ENCODE results near the gene POU6F2. TPM values are rescaled to one million over a fixed set of nuclear protein-coding genes. Genes with fewer than 3 reads are reported as not detected.

The POU6F2 gene
- total and polyA plus RNA-seq, 8 donors: 0.37 TPM; not detected in 7

- intact Hi-C loops (cut with DNase I; ENCODE audit: low total_unique reads): no loop called here
- Histone ChIP-seq H3K27me3 (peaks cover 0 to 24% (median 0%) of the 10 kb centered on the region in 3 donors), H3K4me3 (peak overlapping the region; percentile 56 to 76 (median 59)), H3K27ac (peak overlapping the region in 3 of 5 donors; percentile 15 to 57 (median 32)), H3K9me3 (no peaks in the 10 kb centered on the region), H3K4me1 (peaks cover 6 to 16% (median 13%) of the 10 kb centered on the region in 4 donors), H3K36me3 (no peaks in the 10 kb centered on the region)
- TF ChIP-seq POLR2AphosphoS5 (IDR thresholded peaks at IDR 0.05): no peak
- no peak for TF ChIP-seq POLR2A (IDR thresholded peaks at IDR 0.05)
- no peak for TF ChIP-seq CTCF (IDR thresholded peaks at IDR 0.05)
- TF ChIP-seq EP300 (IDR thresholded peaks at IDR 0.05): no peak
- DNase-seq: peak in 1 of 2 donors; percentile 22
- 7 to 9% (median 9%) methylated on average over 25 of the region's 25 CpGs for WGBS, 5 donors
Measured at GRCh38 chr7:39413636-39414223, 436.0 kb downstream of the POU6F2 start.

GRCh38 chr7:39414224-39415035 is 436.7 kb downstream of the POU6F2 start:
- intact Hi-C loops (cut with DNase I; ENCODE audit: low total_unique reads): no loop called here
- Histone ChIP-seq H3K4me1 (peaks cover 6 to 16% (median 13%) of the 10 kb centered on the region in 4 donors), H3K9me3 (no peaks in the 10 kb centered on the region), H3K27ac (peak overlapping the region in 3 of 5 donors; percentile 21 to 57 (median 32)), H3K36me3 (no peaks in the 10 kb centered on the region), H3K27me3 (peaks cover 0 to 24% (median 0%) of the 10 kb centered on the region in 3 donors), H3K4me3 (peak overlapping the region; percentile 56 to 76 (median 59))
- TF ChIP-seq CTCF (IDR thresholded peaks at IDR 0.05) (no peak), EP300 (IDR thresholded peaks at IDR 0.05) (no peak), POLR2AphosphoS5 (IDR thresholded peaks at IDR 0.05) (no peak), POLR2A (IDR thresholded peaks at IDR 0.05) (no peak)
- peak; percentile 50 to 84 for DNase-seq
- WGBS, 5 donors: 1 to 2% (median 1%) methylated on average over 34 to 40 of the region's 40 CpGs

- intact Hi-C loops (cut with DNase I; ENCODE audit: low total_unique reads): no loop called here
- H3K4me1 ChIP-seq: peaks cover 6 to 16% (median 13%) of the 10 kb centered on the region in 4 donors
- TF ChIP-seq POLR2AphosphoS5 (IDR thresholded peaks at IDR 0.05) (no peak), EP300 (IDR thresholded peaks at IDR 0.05) (no peak), CTCF (IDR thresholded peaks at IDR 0.05) (no peak), POLR2A (IDR thresholded peaks at IDR 0.05) (no peak)
- 80 to 86% (median 83%) methylated on average over 13 of the region's 13 CpGs for whole genome bisulfite sequencing, 5 donors
- no peaks in the 10 kb centered on the region for H3K36me3 ChIP-seq
- H3K27me3 ChIP-seq: peaks cover 0 to 24% (median 0%) of the 10 kb centered on the region in 3 donors
- no peak for DNase-seq
- no peak overlapping the region for H3K27ac ChIP-seq
- no peaks in the 10 kb centered on the region for H3K9me3 ChIP-seq
- peak overlapping the region; percentile 56 to 76 (median 59) for H3K4me3 ChIP-seq
Measured at GRCh38 chr7:39415091-39415787, 437.5 kb downstream of the POU6F2 start.

GRCh38 chr7:39416866-39417265 is 439.2 kb downstream of the POU6F2 start:
- Histone ChIP-seq H3K4me1 (peaks cover 6 to 16% (median 13%) of the 10 kb centered on the region in 4 donors), H3K27me3 (peaks cover 0 to 24% (median 0%) of the 10 kb centered on the region in 3 donors), H3K27ac (no peak overlapping the region), H3K9me3 (no peaks in the 10 kb centered on the region), H3K36me3 (no peaks in the 10 kb centered on the region), H3K4me3 (no peak overlapping the region)
- intact Hi-C loops (cut with DNase I; ENCODE audit: low total_unique reads): no loop called here
- TF ChIP-seq CTCF (IDR thresholded peaks at IDR 0.05) (no peak), EP300 (IDR thresholded peaks at IDR 0.05) (no peak), POLR2A (IDR thresholded peaks at IDR 0.05) (no peak), POLR2AphosphoS5 (IDR thresholded peaks at IDR 0.05) (no peak)
- WGBS, 5 donors: 73 to 84% (median 80%) methylated on average over 3 of the region's 3 CpGs
- no peak for DNase-seq
